Measurements from ENCODE around the gene TFG. TPM values are rescaled to one million over a fixed set of nuclear protein-coding genes. Genes with fewer than 3 reads are reported as not detected.

The TFG gene
- total and polyA plus RNA-seq, 2 of the 4 experiments (the other 2 are of a cell fraction): 47.7 to 165 TPM

- Histone ChIP-seq H3K9ac (ENCODE audit: low read depth, low read length) (no peak overlapping the region), H2AFZ (replicated peaks; ENCODE audit: low read length, poor library complexity) (no peak overlapping the region), H2BK5ac (ENCODE audit: low read depth, low read length, poor library complexity, severe bottlenecking) (no peak overlapping the region), H2BK20ac (ENCODE audit: low read depth, low read length) (no peak overlapping the region), H3K18ac (ENCODE audit: low read depth, low read length) (no peak overlapping the region), H3K27ac (ENCODE audit: insufficient read depth, low read length) (no peak overlapping the region), H3K9me1 (ENCODE audit: insufficient read depth, low read length) (peaks cover 8% of the 10 kb centered on the region), H3K27me3 (ENCODE audit: control insufficient read depth, insufficient read depth, low read length) (no peaks in the 10 kb centered on the region), H2BK120ac (ENCODE audit: low read depth, low read length) (no peak overlapping the region), H2AK9ac (replicated peaks; ENCODE audit: low read depth, low read length, poor library complexity) (no peak overlapping the region), H4K91ac (ENCODE audit: insufficient read depth, low read depth, low read length) (no peak overlapping the region), H3K14ac (replicated peaks; ENCODE audit: low read depth, low read length) (no peak overlapping the region), H3K4me3 (ENCODE audit: insufficient read depth, low read depth, low read length) (no peak overlapping the region), H2AK5ac (ENCODE audit: low read depth, low read length) (no peak overlapping the region), H3K4ac (ENCODE audit: low read depth, low read length) (no peak overlapping the region), H4K5ac (ENCODE audit: low read depth, low read length) (no peak overlapping the region), H2BK15ac (ENCODE audit: low read depth, low read length) (no peak overlapping the region), H4K8ac (ENCODE audit: low read depth in 2 of 2, low read length in 2 of 2) (no peak overlapping the region), H3K56ac (ENCODE audit: extremely low read depth, insufficient read depth, low read length) (no peak overlapping the region), H3K4me2 (ENCODE audit: low read depth, low read length) (no peak overlapping the region), H4K20me1 (ENCODE audit: insufficient read depth, low read length) (peaks cover 53% of the 10 kb centered on the region), H3K23ac (ENCODE audit: low read depth, low read length) (no peak overlapping the region; the same call in 1 of the 2 replicates), H3K79me1 (ENCODE audit: low read depth in 1 of 2, low read length in 2 of 2) (peaks cover 15 to 45% of the 10 kb centered on the region in 2 experiments; a peak in 3 of 4 replicates), H3K9me3 (ENCODE audit: control insufficient read depth, insufficient read depth, low read length) (no peaks in the 10 kb centered on the region), H3K4me1 (ENCODE audit: control insufficient read depth, insufficient read depth, low read length) (peaks cover 6% of the 10 kb centered on the region; the same call in 1 of the 2 replicates), H3K36me3 (ENCODE audit: control insufficient read depth, insufficient read depth, low read length) (peaks cover 25% of the 10 kb centered on the region)
- DNase-seq (no peak), ATAC-seq (ENCODE audit: low read depth) (no peak)
- no TSS peak for BruUV-seq (replicated peaks)
- 83% methylated on average over 1 of the region's 3 CpGs; no CpG with 5 or more reads in 1 of the 2 experiments for WGBS, 2 experiments (ENCODE audit: extremely low coverage in 2 of 2, insufficient read length in 1 of 2)
- in situ Hi-C loops (cut with MboI; ENCODE audit: low sequenced_read_pairs): loop anchor here (10.0 to 25.0 kb wide), 2 partner anchors 474 to 893 kb away; no protein-coding TSS in a partner anchor
- POLR2A ChIA-PET (ENCODE audit: unreplicated experiment): no interaction called here
- dilution Hi-C loops (cut with HindIII; ENCODE audit: low sequenced_read_pairs, unreplicated experiment): no loop called here
- no peak for TF ChIP-seq MAFK (IDR thresholded peaks at IDR 0.05; ENCODE audit: low read depth, low read length)
- no peak for TF ChIP-seq CHD1 (IDR thresholded peaks at IDR 0.05; ENCODE audit: low read depth, low read length)
- no peak for TF ChIP-seq MAZ (IDR thresholded peaks at IDR 0.05; ENCODE audit: borderline replicate concordance, low read depth, low read length)
- no peak for TF ChIP-seq CEBPB (IDR thresholded peaks at IDR 0.05; ENCODE audit: low read depth, low read length)
- TF ChIP-seq, protein P1, sequence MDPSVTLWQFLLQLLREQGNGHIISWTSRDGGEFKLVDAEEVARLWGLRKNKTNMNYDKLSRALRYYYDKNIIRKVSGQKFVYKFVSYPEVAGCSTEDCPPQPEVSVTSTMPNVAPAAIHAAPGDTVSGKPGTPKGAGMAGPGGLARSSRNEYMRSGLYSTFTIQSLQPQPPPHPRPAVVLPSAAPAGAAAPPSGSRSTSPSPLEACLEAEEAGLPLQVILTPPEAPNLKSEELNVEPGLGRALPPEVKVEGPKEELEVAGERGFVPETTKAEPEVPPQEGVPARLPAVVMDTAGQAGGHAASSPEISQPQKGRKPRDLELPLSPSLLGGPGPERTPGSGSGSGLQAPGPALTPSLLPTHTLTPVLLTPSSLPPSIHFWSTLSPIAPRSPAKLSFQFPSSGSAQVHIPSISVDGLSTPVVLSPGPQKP (IDR thresholded peaks at IDR 0.05; ENCODE audit: borderline replicate concordance, low read depth, low read length): no peak
- no peak for TF ChIP-seq RAD21 (IDR thresholded peaks at IDR 0.05; ENCODE audit: low read length)
- no peak for TF ChIP-seq RCOR1 (IDR thresholded peaks at IDR 0.05; ENCODE audit: insufficient replicate concordance, low read length)
- TF ChIP-seq FOS (IDR thresholded peaks at IDR 0.05; ENCODE audit: low read depth, low read length): no peak
- TF ChIP-seq NFE2L2 (IDR thresholded peaks at IDR 0.05; ENCODE audit: low read depth, low read length): no peak
- no peak for TF ChIP-seq SMC3 (IDR thresholded peaks at IDR 0.05; ENCODE audit: low read depth, low read length)
- no peak for TF ChIP-seq MXI1 (IDR thresholded peaks at IDR 0.05; ENCODE audit: borderline replicate concordance, low read depth, low read length)
- TF ChIP-seq BHLHE40 (IDR thresholded peaks at IDR 0.05; ENCODE audit: low read depth, low read length): no peak
- TF ChIP-seq, protein P2, sequence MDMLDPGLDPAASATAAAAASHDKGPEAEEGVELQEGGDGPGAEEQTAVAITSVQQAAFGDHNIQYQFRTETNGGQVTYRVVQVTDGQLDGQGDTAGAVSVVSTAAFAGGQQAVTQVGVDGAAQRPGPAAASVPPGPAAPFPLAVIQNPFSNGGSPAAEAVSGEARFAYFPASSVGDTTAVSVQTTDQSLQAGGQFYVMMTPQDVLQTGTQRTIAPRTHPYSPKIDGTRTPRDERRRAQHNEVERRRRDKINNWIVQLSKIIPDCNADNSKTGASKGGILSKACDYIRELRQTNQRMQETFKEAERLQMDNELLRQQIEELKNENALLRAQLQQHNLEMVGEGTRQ (IDR thresholded peaks at IDR 0.05; ENCODE audit: low read depth, low read length): no peak
- TF ChIP-seq POLR2A (IDR thresholded peaks at IDR 0.05; ENCODE audit: low read depth, low read length): no peak
- TF ChIP-seq, protein P3, sequence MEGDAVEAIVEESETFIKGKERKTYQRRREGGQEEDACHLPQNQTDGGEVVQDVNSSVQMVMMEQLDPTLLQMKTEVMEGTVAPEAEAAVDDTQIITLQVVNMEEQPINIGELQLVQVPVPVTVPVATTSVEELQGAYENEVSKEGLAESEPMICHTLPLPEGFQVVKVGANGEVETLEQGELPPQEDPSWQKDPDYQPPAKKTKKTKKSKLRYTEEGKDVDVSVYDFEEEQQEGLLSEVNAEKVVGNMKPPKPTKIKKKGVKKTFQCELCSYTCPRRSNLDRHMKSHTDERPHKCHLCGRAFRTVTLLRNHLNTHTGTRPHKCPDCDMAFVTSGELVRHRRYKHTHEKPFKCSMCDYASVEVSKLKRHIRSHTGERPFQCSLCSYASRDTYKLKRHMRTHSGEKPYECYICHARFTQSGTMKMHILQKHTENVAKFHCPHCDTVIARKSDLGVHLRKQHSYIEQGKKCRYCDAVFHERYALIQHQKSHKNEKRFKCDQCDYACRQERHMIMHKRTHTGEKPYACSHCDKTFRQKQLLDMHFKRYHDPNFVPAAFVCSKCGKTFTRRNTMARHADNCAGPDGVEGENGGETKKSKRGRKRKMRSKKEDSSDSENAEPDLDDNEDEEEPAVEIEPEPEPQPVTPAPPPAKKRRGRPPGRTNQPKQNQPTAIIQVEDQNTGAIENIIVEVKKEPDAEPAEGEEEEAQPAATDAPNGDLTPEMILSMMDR (conservative IDR thresholded peaks at IDR 0.05; ENCODE audit: low read depth, low read length): no peak
- intact Hi-C loops (cut with micrococcal nuclease): loop anchor here (10.0 kb wide), 1 partner anchor 266 kb away; no protein-coding TSS in a partner anchor
- CTCF ChIA-PET: no interaction called here
Measured at GRCh38 chr3:100730524-100730923, 21.2 kb downstream of the TFG start.

Data from IMR-90 (cell line).